Right ventricle myocardium superior (tissue), 1 donor: ENCODE results near the gene NR1H4. TPM values are rescaled to one million over a fixed set of nuclear protein-coding genes. Genes with fewer than 3 reads are reported as not detected.
"Not testable (repeated sequence)": the region's sequence is repeated elsewhere in the genome, so short reads cannot be mapped to it uniquely, and the experiment has no call there.

Experiments
- ATAC-seq: fragments of 200-7000 bp; cut with Tn5 transposase; one replicate; pipeline ENCODE4 v1.9.1; 2020; ENCODE audit warnings: mild to moderate bottlenecking; ENCODE audit not compliant: poor library complexity
- DNase-seq: peaks from one replicate; pipeline ENCODE4 v3.0.0-alpha.2; 2020
- intact Hi-C: fragments of 100-400 bp; cut with DNase I; formaldehyde crosslinking; loops from one replicate; pipeline ENCODE4 v1.11.2; 2022
- total RNA-seq: library from RNA; stranded (reverse); fragmentation: NEBNext Ultra II Directional; extraction: Animal tissue kit (Norgen Biotek cat#: 25700); gene quantifications from one replicate; pipeline ENCODE4 v1.2.1, GENCODE V29; 2021
- donor health status: DM: no; HTN: yes; CAD: no; lungs with severe emphysema.

NR1H4 gene
- total RNA-seq, 1 donor from 2014 or later, result not detected

DNA sequence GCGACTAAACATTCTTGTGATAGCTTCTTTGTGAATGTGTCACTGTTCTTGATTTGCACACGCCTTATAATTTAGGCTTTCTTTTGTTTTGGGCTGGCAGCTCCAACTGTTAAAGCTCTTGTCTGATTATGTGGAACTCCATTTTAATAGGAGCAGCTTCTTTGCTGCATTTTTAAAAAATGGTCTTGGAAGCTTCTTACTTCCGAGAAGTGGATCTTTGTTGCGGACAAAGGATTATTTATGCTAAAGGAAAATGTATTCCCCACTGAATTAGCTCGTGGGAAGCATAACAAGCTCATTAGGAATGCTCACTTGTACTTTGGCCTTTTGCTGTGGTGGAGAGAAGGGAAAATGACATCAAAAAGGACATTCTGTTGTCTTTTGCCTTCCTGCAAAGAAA, 119.8 kb downstream of the NR1H4 start:
- intact Hi-C loops, result no loop called here
- DNase-seq (no peak), ATAC-seq (no peak)

DNA sequence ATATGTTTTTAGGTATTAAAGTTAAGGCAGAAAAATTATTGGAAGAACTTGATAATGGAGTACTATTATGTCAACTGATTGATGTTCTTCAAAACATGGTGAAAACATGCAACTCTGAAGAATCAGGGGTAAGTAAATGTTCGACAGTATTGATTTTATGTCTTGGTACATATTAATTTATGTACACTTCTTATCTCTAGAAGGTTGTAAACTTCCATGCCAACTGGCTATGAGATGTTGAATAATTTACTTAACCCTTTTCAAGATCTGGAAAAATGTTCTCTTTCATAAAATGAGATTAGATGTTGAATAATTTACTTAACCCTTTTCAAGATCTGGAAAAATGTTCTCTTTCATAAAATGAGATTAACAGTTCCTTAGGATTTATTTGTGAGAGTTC, 128.0 kb downstream of the NR1H4 start:
- DNase-seq (no peak), ATAC-seq (no peak)
- intact Hi-C loops, result no loop called here

DNA sequence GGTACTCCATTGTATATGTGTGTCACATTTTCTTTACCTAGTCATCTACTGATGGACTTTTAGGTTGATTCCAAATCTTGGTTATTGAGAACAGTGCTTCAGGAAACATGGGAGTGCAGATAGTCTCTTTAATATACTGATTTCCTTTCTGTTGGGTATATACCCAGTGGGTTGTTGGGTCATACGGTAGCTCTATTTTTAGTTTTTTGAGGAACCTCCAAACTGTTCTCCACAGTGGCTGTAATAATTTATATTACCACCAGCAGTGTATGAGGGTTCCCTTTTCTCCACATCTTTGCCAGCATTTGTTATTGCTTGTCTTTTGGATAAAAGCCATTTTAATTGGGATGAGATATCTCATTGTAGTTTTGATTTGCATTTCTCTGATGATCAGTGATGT, 129.3 kb downstream of the NR1H4 start:
- ATAC-seq, intact Hi-C loops, DNase-seq: not testable (repeated sequence)

DNA sequence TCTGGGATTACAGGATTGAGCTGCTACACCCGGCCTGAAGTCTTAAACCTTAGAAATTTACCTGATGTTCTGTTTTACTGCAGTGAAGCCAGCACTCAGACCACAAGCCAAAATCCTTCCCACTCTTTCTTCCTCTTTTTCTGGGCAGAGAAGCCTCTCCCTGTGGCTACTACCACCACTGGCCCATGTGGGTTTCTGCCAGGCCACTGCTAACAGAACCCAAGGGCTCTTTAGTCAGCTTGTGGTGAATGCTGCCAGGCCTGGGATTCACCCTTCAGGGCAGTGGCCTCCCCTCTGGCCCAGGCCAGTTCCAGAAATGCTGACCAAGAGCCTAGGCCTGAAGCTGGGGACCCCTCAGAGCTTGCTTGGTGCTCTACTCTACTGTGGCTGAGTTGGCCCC, 135.1 kb downstream of the NR1H4 start:
- DNase-seq, result peak; percentile 44
- ATAC-seq, result no peak
- intact Hi-C loops, result no loop called here

DNA sequence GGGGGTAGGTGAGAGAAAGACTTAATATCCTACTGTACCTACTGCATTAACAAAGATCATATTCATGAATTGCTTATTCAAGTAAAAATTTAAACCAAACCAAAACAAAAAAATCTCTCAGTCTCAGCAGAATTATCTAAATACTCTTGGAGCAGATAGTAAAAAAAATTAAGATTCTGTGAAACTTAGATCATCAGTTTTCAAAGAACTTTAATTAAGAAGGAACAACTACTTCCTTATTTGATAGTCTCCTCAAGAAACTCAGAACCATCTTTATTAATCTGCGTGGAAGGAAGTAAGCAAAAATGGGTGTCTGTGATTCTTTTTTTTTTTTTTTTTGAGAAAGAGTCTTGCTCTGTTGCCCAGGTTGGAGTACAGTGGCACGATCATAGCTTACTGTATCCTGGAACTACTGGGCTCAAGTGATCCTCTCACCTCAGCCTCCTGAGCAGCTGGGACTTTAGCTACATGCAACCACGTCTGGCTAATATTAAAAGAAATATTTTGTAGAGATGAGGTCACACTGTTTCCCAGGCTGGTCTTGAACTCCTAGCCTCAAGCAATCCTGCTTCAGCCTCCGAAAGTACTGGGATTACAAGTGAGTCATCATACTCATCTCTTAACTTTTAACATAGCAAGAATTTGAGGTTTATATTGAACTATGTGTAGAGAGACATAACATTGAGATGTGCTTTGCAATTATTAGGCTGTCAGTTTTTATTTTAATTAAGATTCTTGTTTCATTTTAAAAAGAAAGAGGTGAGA, 137.2 kb downstream of the NR1H4 start:
- DNase-seq (no peak), ATAC-seq (no peak)
- intact Hi-C loops, result no loop called here

DNA sequence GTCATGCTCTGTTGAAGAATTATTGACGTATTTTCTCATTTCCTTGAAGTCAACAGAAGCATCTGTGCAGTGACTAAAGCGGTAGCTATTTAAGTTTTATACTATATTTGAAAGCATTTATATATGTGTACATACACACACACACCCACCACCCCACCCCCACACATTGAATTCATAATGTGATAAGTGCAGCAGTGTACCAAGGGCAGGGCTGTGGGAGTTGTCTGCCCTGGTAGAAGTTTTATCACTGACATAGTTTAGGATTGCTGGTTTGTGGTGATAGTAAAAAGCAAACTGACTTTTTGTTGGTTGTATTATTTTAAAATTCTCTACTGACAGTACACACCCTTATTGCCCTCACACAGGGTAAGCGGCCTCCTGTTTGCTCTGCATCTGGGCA, 138.9 kb downstream of the NR1H4 start:
- intact Hi-C loops, result no loop called here
- no peak for DNase-seq
- no peak for ATAC-seq

Other genes with a start within 250 kb of the NR1H4 start
- 0.32 TPM for gene DEPDC4, start 206.8 kb upstream of the NR1H4 start, total RNA-seq
- 24.7 TPM for gene SCYL2, start 206.7 kb upstream of the NR1H4 start, total RNA-seq
- gene SLC17A8, start 116.8 kb upstream of the NR1H4 start, total RNA-seq, result not detected
- 2.4 TPM for gene GAS2L3, start 99.8 kb downstream of the NR1H4 start, total RNA-seq